CD4-positive, CD25-positive, alpha-beta regulatory T cell (primary cell): ENCODE results near the gene ADAMTS13. TPM values are rescaled to one million over a fixed set of nuclear protein-coding genes. Genes with fewer than 3 reads are reported as not detected.
A peak's percentile ranks its signal among the peaks of the same experiment; 100 is the strongest.

Experiments used
- ATAC-seq, 2 donors: fragments of 150-1000 bp; cut with Tn5 transposase; one replicate each; pipeline ENCODE4 v1.10.0; 2021; ENCODE audit warnings: low read depth in 2 of 2, moderate number of reproducible peaks in 2 of 2, moderate library complexity in 1 of 2
- DNase-seq, 3 donors: peaks; one replicate each; pipeline versions ENCODE4 v3.0.0 to v3.0.0-alpha.2; 2012 to 2022; ENCODE audit warnings: mixed read lengths in 1 of 3
- H3K27ac ChIP-seq: one replicate; pipeline ENCODE4 v1.7.0; 2013; ENCODE audit warnings: mild to moderate bottlenecking, low read length; ENCODE audit not compliant: insufficient read depth, poor library complexity, severe bottlenecking
- H3K27me3 ChIP-seq: one replicate; pipeline ENCODE4 v1.7.0; 2013; ENCODE audit warnings: low read length; ENCODE audit not compliant: control insufficient read depth, insufficient read depth
- H3K36me3 ChIP-seq: one replicate; pipeline ENCODE4 v1.7.0; 2013; ENCODE audit warnings: mild to moderate bottlenecking, low read length, moderate library complexity; ENCODE audit not compliant: control insufficient read depth, insufficient read depth
- H3K4me1 ChIP-seq: 2 replicates; pipeline ENCODE4 v1.7.0; 2013; ENCODE audit warnings: mild to moderate bottlenecking, low read length; ENCODE audit not compliant: insufficient read depth, control insufficient read depth, poor library complexity, severe bottlenecking
- H3K4me3 ChIP-seq: one replicate; pipeline ENCODE4 v1.7.0; 2013; ENCODE audit warnings: low read depth, mild to moderate bottlenecking, low read length, moderate library complexity
- H3K9me3 ChIP-seq, 2 experiments: 1 replicate in 1 of 2; 2 replicates in 1 of 2; pipeline ENCODE4 v1.7.0; 2013; ENCODE audit warnings: low read length in 2 of 2, mild to moderate bottlenecking in 1 of 2, moderate library complexity in 1 of 2; ENCODE audit not compliant: control insufficient read depth in 2 of 2
- H3K27ac Mint-ChIP-seq, 3 donors: one replicate each; pipeline ENCODE4 v1.8.0; 2020 to 2022; ENCODE audit warnings: mild to moderate bottlenecking in 3 of 3, mixed read lengths in 3 of 3, moderate library complexity in 2 of 3
- H3K27me3 Mint-ChIP-seq: one replicate; pipeline ENCODE4 v1.8.0; 2022; ENCODE audit warnings: mild to moderate bottlenecking, mixed read lengths
- H3K36me3 Mint-ChIP-seq: one replicate; pipeline ENCODE4 v1.8.0; 2020; ENCODE audit warnings: mixed read lengths
- H3K4me1 Mint-ChIP-seq, 4 donors: one replicate each; pipeline ENCODE4 v1.8.0; 2020 to 2022; ENCODE audit warnings: mixed read lengths in 4 of 4, mild to moderate bottlenecking in 1 of 4
- H3K4me3 Mint-ChIP-seq, 4 donors: one replicate each; pipeline ENCODE4 v1.8.0; 2020 to 2022; ENCODE audit warnings: mild to moderate bottlenecking in 4 of 4, mixed read lengths in 4 of 4, moderate library complexity in 3 of 4
- H3K9me3 Mint-ChIP-seq, 7 donors: one replicate each; pipeline ENCODE4 v1.8.0; 2020 to 2022; ENCODE audit warnings: mixed read lengths in 7 of 7, mild to moderate bottlenecking in 3 of 7, moderate library complexity in 2 of 7
- polyA plus RNA-seq, 4 donors: library from polyadenylated mRNA; unstranded; fragments of 300-500 nt; fragmentation: Illumina TruSeq; gene quantifications; one replicate each; pipeline ENCODE4 v1.2.3, GENCODE V29; 2021
- total RNA-seq: library from RNA; stranded (reverse); gene quantifications from one replicate; pipeline ENCODE4 v1.2.3, GENCODE V29; 2022

ADAMTS13 gene
- total and polyA plus RNA-seq, 5 donors from 2014 or later: 0.10 to 0.47 TPM; not detected in 3

- Mint-ChIP-seq H3K4me3 (no peak overlapping the region), H3K9me3 (no peaks in the 10 kb centered on the region), H3K36me3 (no peaks in the 10 kb centered on the region), H3K27ac (no peak overlapping the region), H3K27me3 (peaks cover 5% of the 10 kb centered on the region), H3K4me1 (peaks cover 0 to 21% (median 3%) of the 10 kb centered on the region in 4 donors)
- H3K27me3 ChIP-seq: no peaks in the 10 kb centered on the region
- peaks cover 16% of the 10 kb centered on the region for H3K4me1 ChIP-seq
- no peaks in the 10 kb centered on the region for H3K36me3 ChIP-seq
- H3K9me3 ChIP-seq: no peaks in the 10 kb centered on the region
- H3K27ac ChIP-seq: no peak overlapping the region
- no peak overlapping the region for H3K4me3 ChIP-seq
- ATAC-seq (no peak), DNase-seq (no peak)
Observed at GRCh38 chr9:133457748-133458147, 35.6 kb downstream of the ADAMTS13 start.

GRCh38 chr9:133458643-133459312 is 36.6 kb downstream of the ADAMTS13 start:
- no peaks in the 10 kb centered on the region for H3K9me3 Mint-ChIP-seq
- H3K4me3 Mint-ChIP-seq: peak overlapping the region; percentile 61 to 94 (median 90)
- H3K27ac Mint-ChIP-seq: peak overlapping the region in 1 of 3 donors; percentile 84
- ATAC-seq (no peak), DNase-seq (no peak)
- peak overlapping the region; percentile 81 for H3K27ac ChIP-seq
- H3K9me3 ChIP-seq: no peaks in the 10 kb centered on the region
- H3K4me1 ChIP-seq: peaks cover 16% of the 10 kb centered on the region
- H3K36me3 ChIP-seq: no peaks in the 10 kb centered on the region
- peaks cover 0 to 21% (median 3%) of the 10 kb centered on the region in 4 donors for H3K4me1 Mint-ChIP-seq
- H3K27me3 ChIP-seq: no peaks in the 10 kb centered on the region
- H3K27me3 Mint-ChIP-seq: peaks cover 5% of the 10 kb centered on the region
- H3K36me3 Mint-ChIP-seq: no peaks in the 10 kb centered on the region
- H3K4me3 ChIP-seq: peak overlapping the region; percentile 68

- H3K27me3 ChIP-seq: no peaks in the 10 kb centered on the region
- peaks cover 16% of the 10 kb centered on the region for H3K4me1 ChIP-seq
- ATAC-seq (peak; percentile 81 to 86), DNase-seq (peak; percentile 86 to 91 (median 90))
- Mint-ChIP-seq H3K9me3 (no peaks in the 10 kb centered on the region), H3K4me1 (peaks cover 0 to 21% (median 3%) of the 10 kb centered on the region in 4 donors), H3K27ac (peak within 1 kb of the TSS; percentile 79 to 90 (median 84)), H3K4me3 (peak within 1 kb of the TSS; percentile 90 to 98 (median 92)), H3K27me3 (peaks cover 5% of the 10 kb centered on the region), H3K36me3 (no peaks in the 10 kb centered on the region)
- H3K9me3 ChIP-seq: no peaks in the 10 kb centered on the region
- H3K27ac ChIP-seq: peak within 1 kb of the TSS; percentile 81
- no peaks in the 10 kb centered on the region for H3K36me3 ChIP-seq
- H3K4me3 ChIP-seq: peak within 1 kb of the TSS; percentile 68
Observed at GRCh38 chr9:133459476-133460404, 37.6 kb downstream of the ADAMTS13 start, which contains the start of gene CACFD1. TSS of gene CACFD1 (plus strand) at chr9:133459978. CDS start at chr9:133460067, 89 bp downstream.

GRCh38 chr9:133460405-133461175 is 38.4 kb downstream of the ADAMTS13 start:
- Histone ChIP-seq H3K27ac (peak overlapping the region; percentile 81), H3K4me3 (no peak overlapping the region), H3K4me1 (peaks cover 16% of the 10 kb centered on the region), H3K36me3 (no peaks in the 10 kb centered on the region), H3K27me3 (no peaks in the 10 kb centered on the region), H3K9me3 (no peaks in the 10 kb centered on the region)
- H3K27ac Mint-ChIP-seq: peak overlapping the region; percentile 60 to 89 (median 79)
- H3K27me3 Mint-ChIP-seq: peaks cover 5% of the 10 kb centered on the region
- H3K4me1 Mint-ChIP-seq: peaks cover 0 to 21% (median 4%) of the 10 kb centered on the region in 4 donors
- no peaks in the 10 kb centered on the region for H3K36me3 Mint-ChIP-seq
- ATAC-seq (no peak), DNase-seq (peak in 2 of 3 donors; percentile 18 to 50)
- H3K4me3 Mint-ChIP-seq: peak overlapping the region; percentile 81 to 94 (median 84)
- no peaks in the 10 kb centered on the region for H3K9me3 Mint-ChIP-seq

GRCh38 chr9:133461975-133462374 is 39.8 kb downstream of the ADAMTS13 start:
- Histone ChIP-seq H3K27me3 (no peaks in the 10 kb centered on the region), H3K4me1 (peaks cover 16% of the 10 kb centered on the region), H3K9me3 (no peaks in the 10 kb centered on the region), H3K4me3 (no peak overlapping the region), H3K36me3 (no peaks in the 10 kb centered on the region), H3K27ac (no peak overlapping the region)
- Mint-ChIP-seq H3K9me3 (no peaks in the 10 kb centered on the region), H3K27ac (peak overlapping the region in 1 of 3 donors; percentile 31), H3K4me1 (peaks cover 0 to 21% (median 4%) of the 10 kb centered on the region in 4 donors), H3K4me3 (peak overlapping the region in 3 of 4 donors; percentile 32 to 94 (median 81)), H3K27me3 (peaks cover 5% of the 10 kb centered on the region), H3K36me3 (no peaks in the 10 kb centered on the region)
- ATAC-seq: no peak
- DNase-seq: no peak

GRCh38 chr9:133463234-133463863 is 41.2 kb downstream of the ADAMTS13 start:
- Mint-ChIP-seq H3K4me1 (peaks cover 0 to 21% (median 4%) of the 10 kb centered on the region in 4 donors), H3K27me3 (peaks cover 5% of the 10 kb centered on the region), H3K4me3 (peak overlapping the region in 2 of 4 donors; percentile 31 to 94), H3K27ac (no peak overlapping the region), H3K36me3 (no peaks in the 10 kb centered on the region), H3K9me3 (no peaks in the 10 kb centered on the region)
- DNase-seq (peak in 1 of 3 donors; percentile 11), ATAC-seq (no peak)
- Histone ChIP-seq H3K36me3 (no peaks in the 10 kb centered on the region), H3K4me1 (peaks cover 16% of the 10 kb centered on the region), H3K27me3 (no peaks in the 10 kb centered on the region), H3K9me3 (no peaks in the 10 kb centered on the region), H3K4me3 (no peak overlapping the region), H3K27ac (no peak overlapping the region)
